GM20000 (cell line): ENCODE data around the gene SERPINA5.

Experiments
- DNase-seq: peaks from one replicate; pipeline ENCODE4 v3.0.0; 2012; ENCODE audit warnings: low spot score
- TF ChIP-seq, protein P1 (sequence below): IDR thresholded peaks from 2 replicates; pipeline ENCODE4 v1.5.1; 2012; ENCODE audit warnings: mild to moderate bottlenecking, control low read depth; ENCODE audit errors: extremely low read depth, missing control alignments

The SERPINA5 gene

DNA sequence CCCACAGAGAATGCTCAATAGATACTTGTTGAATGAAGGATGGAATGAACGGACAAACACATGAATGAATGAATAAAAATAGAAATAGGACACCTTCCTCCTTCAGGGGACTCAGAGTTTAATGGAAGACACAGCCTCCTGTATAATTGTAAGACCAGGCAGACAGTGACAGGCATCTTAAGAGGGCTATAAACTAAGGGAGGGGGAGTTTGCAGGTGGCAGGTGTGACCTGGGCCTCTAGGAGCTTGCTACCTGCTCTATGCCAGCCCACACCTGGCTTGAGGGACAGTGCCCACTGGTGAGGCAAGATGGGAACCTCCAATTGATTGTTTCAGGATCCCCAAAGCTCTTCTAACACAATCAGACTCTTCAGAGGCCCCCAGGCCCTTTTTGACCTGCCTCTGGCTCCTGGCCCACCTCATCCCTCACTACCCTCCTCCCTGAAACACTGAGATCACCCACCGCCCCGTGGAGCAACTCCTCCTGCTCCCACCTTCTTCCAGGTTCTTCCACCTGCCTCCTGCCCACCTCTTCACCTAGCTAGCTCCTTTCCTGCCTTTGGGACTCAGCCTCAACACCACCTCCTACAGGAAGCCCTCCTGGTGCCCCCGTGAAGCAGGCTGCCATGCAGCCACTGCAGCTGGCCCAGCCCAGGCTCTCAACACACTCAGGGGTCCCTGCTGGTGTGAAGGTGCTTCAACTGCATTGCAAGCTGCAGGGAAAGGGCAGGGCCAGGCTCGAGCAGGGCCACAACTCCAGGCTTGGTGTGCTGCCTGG, 40.3 kb downstream of the SERPINA5 start:
- TF ChIP-seq, protein P1, sequence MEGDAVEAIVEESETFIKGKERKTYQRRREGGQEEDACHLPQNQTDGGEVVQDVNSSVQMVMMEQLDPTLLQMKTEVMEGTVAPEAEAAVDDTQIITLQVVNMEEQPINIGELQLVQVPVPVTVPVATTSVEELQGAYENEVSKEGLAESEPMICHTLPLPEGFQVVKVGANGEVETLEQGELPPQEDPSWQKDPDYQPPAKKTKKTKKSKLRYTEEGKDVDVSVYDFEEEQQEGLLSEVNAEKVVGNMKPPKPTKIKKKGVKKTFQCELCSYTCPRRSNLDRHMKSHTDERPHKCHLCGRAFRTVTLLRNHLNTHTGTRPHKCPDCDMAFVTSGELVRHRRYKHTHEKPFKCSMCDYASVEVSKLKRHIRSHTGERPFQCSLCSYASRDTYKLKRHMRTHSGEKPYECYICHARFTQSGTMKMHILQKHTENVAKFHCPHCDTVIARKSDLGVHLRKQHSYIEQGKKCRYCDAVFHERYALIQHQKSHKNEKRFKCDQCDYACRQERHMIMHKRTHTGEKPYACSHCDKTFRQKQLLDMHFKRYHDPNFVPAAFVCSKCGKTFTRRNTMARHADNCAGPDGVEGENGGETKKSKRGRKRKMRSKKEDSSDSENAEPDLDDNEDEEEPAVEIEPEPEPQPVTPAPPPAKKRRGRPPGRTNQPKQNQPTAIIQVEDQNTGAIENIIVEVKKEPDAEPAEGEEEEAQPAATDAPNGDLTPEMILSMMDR: no peak
- no peak for DNase-seq

DNA sequence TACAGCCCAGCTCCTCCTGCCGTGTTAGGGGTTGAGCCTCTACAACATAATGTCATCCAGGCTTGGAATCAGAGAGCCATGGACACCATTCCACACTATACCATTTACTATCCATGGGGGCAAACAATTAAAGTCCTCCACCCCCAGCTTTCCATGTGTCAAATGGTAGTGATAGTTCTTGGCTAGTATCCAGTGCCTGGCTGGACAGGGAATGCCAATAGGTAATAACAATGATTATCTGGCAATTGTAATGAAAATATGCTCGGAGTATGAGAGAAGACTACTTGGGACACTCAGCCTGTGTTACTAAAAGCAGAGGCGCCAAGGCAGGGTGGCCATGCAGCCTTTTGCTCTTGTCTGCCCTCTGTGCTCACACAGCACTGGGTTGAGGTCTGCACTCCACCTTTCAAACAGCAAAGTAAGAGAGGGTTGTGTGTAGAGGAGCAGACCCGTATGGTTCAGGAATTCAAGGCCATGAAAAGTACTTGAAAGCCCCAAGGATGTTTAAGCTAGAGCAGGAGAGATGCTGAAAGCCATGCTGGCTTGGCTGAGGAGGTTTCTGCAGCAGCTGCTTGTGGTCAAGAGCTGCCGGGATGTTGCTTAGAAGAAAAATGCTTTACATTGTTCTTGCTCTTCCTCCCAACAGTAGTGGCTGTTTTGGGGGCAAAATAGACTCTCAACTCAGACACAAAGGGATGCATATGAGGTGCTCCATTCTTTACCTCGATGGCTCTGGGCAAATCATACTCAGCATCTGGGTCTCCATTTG, 41.6 kb downstream of the SERPINA5 start:
- no peak for DNase-seq
- TF ChIP-seq, protein P1: no peak

DNA sequence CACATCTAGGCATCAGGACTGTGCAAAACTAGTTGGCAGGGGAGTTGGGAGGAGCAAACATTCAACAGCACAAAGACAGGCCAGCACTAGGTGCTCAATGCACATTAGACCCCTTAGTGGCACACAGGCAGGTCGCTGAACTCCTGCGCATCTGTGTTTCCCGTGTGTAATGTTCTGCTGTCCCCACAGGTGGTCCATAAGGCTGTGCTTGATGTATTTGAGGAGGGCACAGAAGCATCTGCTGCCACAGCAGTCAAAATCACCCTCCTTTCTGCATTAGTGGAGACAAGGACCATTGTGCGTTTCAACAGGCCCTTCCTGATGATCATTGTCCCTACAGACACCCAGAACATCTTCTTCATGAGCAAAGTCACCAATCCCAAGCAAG, 42.2 kb downstream of the SERPINA5 start:
- no peak for DNase-seq
- TF ChIP-seq, protein P1: no peak

DNA sequence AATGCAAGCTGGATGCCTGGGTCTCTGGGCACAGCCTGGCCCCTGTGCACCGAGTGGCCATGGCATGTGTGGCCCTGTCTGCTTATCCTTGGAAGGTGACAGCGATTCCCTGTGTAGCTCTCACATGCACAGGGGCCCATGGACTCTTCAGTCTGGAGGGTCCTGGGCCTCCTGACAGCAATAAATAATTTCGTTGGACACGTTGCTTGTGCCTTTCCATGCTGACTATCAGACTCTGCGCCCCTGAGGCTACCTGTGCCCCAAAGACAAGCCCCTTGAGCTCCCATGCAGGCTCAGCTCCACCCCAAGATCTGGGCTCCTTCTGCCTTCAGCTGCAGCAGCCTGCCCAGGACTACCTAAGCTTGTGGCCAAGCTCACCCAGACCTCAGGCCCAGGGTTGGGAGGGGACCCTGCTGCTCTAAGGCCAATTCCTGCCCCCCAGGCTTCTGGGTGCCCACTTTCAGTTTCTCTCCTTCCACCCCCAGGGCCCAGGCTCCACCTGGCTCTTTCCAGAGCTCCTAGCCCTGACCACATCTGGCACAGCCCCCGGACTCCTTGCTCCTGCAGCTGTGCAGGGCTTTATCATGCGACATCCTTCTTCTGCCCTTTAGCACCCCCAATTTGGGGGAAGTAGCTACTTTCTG, 42.8 kb downstream of the SERPINA5 start:
- DNase-seq: no peak
- TF ChIP-seq, protein P1: no peak

DNA sequence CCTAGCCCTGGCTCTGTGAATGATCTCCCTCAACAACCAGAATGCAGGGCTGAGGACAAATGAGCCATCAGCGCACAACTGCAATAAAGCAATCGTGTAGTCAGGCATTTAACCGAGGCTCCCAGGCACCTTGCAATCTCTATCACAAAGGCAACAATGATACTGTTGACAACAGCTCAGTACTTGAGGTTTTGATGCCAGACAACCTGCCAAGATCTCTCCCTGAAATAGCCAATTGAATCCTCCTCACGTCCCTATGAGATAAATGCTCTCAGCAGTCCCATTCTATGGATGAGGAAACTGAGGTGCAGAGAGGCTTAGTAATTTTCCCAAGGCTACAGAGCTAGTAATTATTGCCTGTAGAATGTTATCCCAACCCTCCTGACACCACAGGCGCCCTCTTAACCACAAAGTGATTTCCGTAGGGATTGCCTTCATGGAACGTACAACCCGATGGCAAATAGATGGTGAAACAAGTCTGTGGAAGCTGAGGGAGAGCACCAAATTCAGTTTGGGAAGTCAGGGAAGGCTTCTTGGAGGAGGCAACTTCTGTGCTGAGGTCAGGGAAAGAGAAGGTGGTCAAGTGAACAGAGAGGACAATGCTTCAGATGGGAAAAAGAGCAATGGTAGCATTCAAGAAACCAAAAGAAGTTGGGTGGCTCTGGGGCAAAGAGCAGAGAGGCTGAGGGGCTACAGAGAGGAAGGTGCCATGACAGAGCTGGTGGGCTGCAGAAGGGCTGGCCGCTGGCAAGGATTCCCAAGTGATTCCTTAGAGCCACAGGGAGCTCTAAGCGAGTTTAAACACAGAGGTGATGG, 43.5 kb downstream of the SERPINA5 start:
- no peak for DNase-seq
- TF ChIP-seq, protein P1: no peak

DNA sequence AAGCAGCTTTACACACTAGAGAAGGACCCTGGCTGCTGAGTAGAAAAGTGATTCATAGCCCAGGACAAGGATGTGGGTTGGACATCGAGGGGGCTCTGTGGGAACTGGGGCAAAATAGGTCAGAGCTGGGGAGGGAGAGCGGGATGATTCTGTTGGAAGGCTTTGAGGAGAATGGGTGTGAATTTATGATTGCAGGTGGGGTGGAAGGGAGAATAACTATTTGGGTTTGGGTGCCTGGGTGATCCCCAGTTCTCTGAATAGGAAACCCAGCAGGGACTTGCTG, 44.1 kb downstream of the SERPINA5 start:
- no peak for DNase-seq
- TF ChIP-seq, protein P1: no peak
